Colonic mucosa (tissue), 4 donors: ENCODE results near the gene NLK. TPM values are rescaled to one million over a fixed set of nuclear protein-coding genes. Genes with fewer than 3 reads are reported as not detected.

ENCODE experiments used
- DNase-seq: peaks from one replicate; pipeline ENCODE4 v3.0.0-alpha.2; 2020
- H3K27ac ChIP-seq: fragments of 200-600 bp; one replicate; pipeline ENCODE4 v1.8.0; 2021
- H3K27me3 ChIP-seq: fragments of 200-600 bp; one replicate; pipeline ENCODE4 v1.8.0; 2021
- H3K36me3 ChIP-seq: fragments of 200-600 bp; one replicate; pipeline ENCODE4 v1.8.0; 2021
- H3K4me1 ChIP-seq: fragments of 200-600 bp; one replicate; pipeline ENCODE4 v1.8.0; 2021; ENCODE audit warnings: mild to moderate bottlenecking
- H3K4me3 ChIP-seq: fragments of 200-600 bp; one replicate; pipeline ENCODE4 v1.8.0; 2021
- H3K9ac ChIP-seq, 2 donors: one replicate each; pipeline ENCODE4 v1.7.0; 2013; ENCODE audit warnings: control low read depth in 2 of 2, low read depth in 2 of 2, low read length in 2 of 2
- H3K9me3 ChIP-seq: fragments of 200-600 bp; one replicate; pipeline ENCODE4 v1.8.0; 2021
- intact Hi-C: fragments of 100-400 bp; cut with DNase I; formaldehyde crosslinking; loops from one replicate; pipeline ENCODE4 v1.14.1; 2022
- total RNA-seq, 2 donors: library from RNA; stranded (reverse); fragmentation: NEBNext Ultra II Directional in 1 of 2; extraction: Animal tissue kit (Norgen Biotek cat#: 25700) in 1 of 2; gene quantifications; one replicate each; pipeline ENCODE4 v1.2.1, GENCODE V29; 2021
- TF ChIP-seq, protein P1 (sequence below): fragments of 200-600 bp; IDR thresholded peaks from one replicate; pipeline ENCODE4 v1.8.0; 2022; ENCODE audit warnings: antibody characterized with exemption, mild to moderate bottlenecking
- donor health status: healthy.
- donor health status: DM: no; HTN: no; CAD: no.
- donor health status: DM: no; HTN: no; CAD: no.

NLK gene
- total RNA-seq, 2 donors from 2014 or later, result 17.2 to 20.9 TPM

GRCh38 chr17:28117304-28117703 is 74.8 kb downstream of the NLK start:
- TF ChIP-seq, protein P1, sequence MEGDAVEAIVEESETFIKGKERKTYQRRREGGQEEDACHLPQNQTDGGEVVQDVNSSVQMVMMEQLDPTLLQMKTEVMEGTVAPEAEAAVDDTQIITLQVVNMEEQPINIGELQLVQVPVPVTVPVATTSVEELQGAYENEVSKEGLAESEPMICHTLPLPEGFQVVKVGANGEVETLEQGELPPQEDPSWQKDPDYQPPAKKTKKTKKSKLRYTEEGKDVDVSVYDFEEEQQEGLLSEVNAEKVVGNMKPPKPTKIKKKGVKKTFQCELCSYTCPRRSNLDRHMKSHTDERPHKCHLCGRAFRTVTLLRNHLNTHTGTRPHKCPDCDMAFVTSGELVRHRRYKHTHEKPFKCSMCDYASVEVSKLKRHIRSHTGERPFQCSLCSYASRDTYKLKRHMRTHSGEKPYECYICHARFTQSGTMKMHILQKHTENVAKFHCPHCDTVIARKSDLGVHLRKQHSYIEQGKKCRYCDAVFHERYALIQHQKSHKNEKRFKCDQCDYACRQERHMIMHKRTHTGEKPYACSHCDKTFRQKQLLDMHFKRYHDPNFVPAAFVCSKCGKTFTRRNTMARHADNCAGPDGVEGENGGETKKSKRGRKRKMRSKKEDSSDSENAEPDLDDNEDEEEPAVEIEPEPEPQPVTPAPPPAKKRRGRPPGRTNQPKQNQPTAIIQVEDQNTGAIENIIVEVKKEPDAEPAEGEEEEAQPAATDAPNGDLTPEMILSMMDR, result no peak
- Histone ChIP-seq H3K27ac (no peak overlapping the region), H3K4me1 (no peaks in the 10 kb centered on the region), H3K27me3 (no peaks in the 10 kb centered on the region), H3K9me3 (no peaks in the 10 kb centered on the region), H3K36me3 (no peaks in the 10 kb centered on the region), H3K4me3 (no peak overlapping the region), H3K9ac (no peak overlapping the region)
- DNase-seq, result no peak
- intact Hi-C loops, result loop anchor here (10.0 kb wide), 1 partner anchor 73 kb away; the partner anchor contains the start of gene NLK

DNA sequence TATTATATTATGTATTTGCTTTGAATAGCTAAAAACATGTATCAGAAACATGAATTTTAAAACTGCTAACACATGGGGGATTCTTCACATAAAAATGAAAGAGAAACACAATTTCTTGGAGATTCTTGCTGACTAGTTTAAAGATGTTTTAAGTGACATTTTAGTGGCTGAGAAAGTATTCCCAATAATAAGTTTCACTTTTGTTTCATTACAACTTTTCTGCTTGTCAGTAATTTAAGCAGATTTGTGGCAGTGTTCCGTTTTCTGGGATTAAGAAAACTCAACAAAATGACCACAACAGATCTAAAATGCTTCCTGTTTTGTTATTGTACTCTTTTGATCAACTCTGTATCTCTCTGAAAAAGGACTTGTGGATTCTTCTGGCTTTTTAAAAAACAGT is 75.9 kb downstream of the NLK start:
- Histone ChIP-seq H3K4me3 (no peak overlapping the region), H3K27ac (no peak overlapping the region), H3K4me1 (no peaks in the 10 kb centered on the region), H3K9ac (no peak overlapping the region), H3K27me3 (no peaks in the 10 kb centered on the region), H3K36me3 (no peaks in the 10 kb centered on the region), H3K9me3 (no peaks in the 10 kb centered on the region)
- TF ChIP-seq, protein P1, result no peak
- no peak for DNase-seq
- intact Hi-C loops, result loop anchor here (10.0 kb wide), 1 partner anchor 74 kb away; the partner anchor contains the start of gene NLK

DNA sequence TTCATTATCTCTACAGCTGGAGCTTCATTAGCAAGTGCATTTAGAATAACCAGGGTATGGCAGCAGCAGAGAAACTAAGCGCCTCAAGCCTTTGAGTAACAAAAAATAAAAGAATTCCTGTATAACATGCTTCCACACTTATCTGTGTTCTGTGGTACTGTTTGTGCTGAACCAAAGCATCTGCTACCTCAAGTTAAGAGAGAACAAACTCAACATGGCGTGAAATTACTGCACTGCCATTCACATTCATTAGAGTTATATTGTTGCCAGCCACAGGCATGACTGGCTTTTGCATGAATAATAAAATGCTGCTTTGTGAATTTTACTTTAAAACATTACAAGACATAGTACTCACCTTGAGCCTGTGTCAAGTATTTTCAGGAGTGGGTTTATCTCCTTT is 76.6 kb downstream of the NLK start:
- no peak overlapping the region for H3K27ac ChIP-seq
- H3K9me3 ChIP-seq, result no peaks in the 10 kb centered on the region
- no peaks in the 10 kb centered on the region for H3K27me3 ChIP-seq
- TF ChIP-seq, protein P1, result no peak
- no peak overlapping the region for H3K4me3 ChIP-seq
- H3K9ac ChIP-seq, result no peak overlapping the region
- intact Hi-C loops, result loop anchor here (10.0 kb wide), 1 partner anchor 74 kb away; the partner anchor contains the start of gene NLK
- no peaks in the 10 kb centered on the region for H3K4me1 ChIP-seq
- H3K36me3 ChIP-seq, result no peaks in the 10 kb centered on the region
- no peak for DNase-seq

GRCh38 chr17:28119560-28119959 is 77.1 kb downstream of the NLK start:
- no peak overlapping the region for H3K9ac ChIP-seq
- no peaks in the 10 kb centered on the region for H3K36me3 ChIP-seq
- H3K4me1 ChIP-seq, result no peaks in the 10 kb centered on the region
- no peaks in the 10 kb centered on the region for H3K27me3 ChIP-seq
- no peaks in the 10 kb centered on the region for H3K9me3 ChIP-seq
- intact Hi-C loops, result loop anchor here (10.0 kb wide), 1 partner anchor 75 kb away; the partner anchor contains the start of gene NLK
- H3K27ac ChIP-seq, result no peak overlapping the region
- TF ChIP-seq, protein P1, result no peak
- no peak overlapping the region for H3K4me3 ChIP-seq
- no peak for DNase-seq

GRCh38 chr17:28120766-28121165 is 78.3 kb downstream of the NLK start:
- no peak for DNase-seq
- Histone ChIP-seq H3K36me3 (no peaks in the 10 kb centered on the region), H3K9me3 (no peaks in the 10 kb centered on the region), H3K4me1 (no peaks in the 10 kb centered on the region), H3K27ac (no peak overlapping the region), H3K27me3 (no peaks in the 10 kb centered on the region), H3K4me3 (no peak overlapping the region), H3K9ac (no peak overlapping the region)
- TF ChIP-seq, protein P1, result no peak
- intact Hi-C loops, result no loop called here
